Testis (tissue), 3 donors: ENCODE results near the gene BICC1. TPM values are rescaled to one million over a fixed set of nuclear protein-coding genes. Genes with fewer than 3 reads are reported as not detected.

Source experiments
- DNase-seq: peaks from one replicate; pipeline ENCODE4 v3.0.0-alpha.2; 2019
- H3K27ac ChIP-seq, 2 donors: fragments of 200-600 bp; sonication (generic); one replicate each; pipeline ENCODE4 v1.5.1; 2019
- H3K27me3 ChIP-seq: fragments of 200-600 bp; sonication (generic); one replicate; pipeline ENCODE4 v1.5.1; 2019
- H3K36me3 ChIP-seq: fragments of 200-600 bp; sonication (generic); one replicate; pipeline ENCODE4 v1.5.1; 2017; ENCODE audit warnings: low read depth; ENCODE audit errors: missing control alignments
- H3K4me1 ChIP-seq: fragments of 200-600 bp; sonication (generic); one replicate; pipeline ENCODE4 v1.5.1; 2019
- H3K4me3 ChIP-seq, 2 donors: fragments of 200-600 bp; sonication (generic); one replicate each; pipeline ENCODE4 v1.5.1; 2017 to 2019
- H3K9me3 ChIP-seq: fragments of 200-600 bp; sonication (generic); one replicate; pipeline ENCODE4 v1.5.1; 2017
- CTCF ChIP-seq, 3 experiments: fragments of 450-650 bp in 2 of 3; fragments of 200-600 bp in 1 of 3; sonication (generic) in 1 of 3; IDR thresholded peaks; one replicate each; pipeline ENCODE4 v1.5.1; 2016 to 2019; ENCODE audit warnings: antibody characterized with exemption in 3 of 3, mild to moderate bottlenecking in 2 of 3, moderate library complexity in 1 of 3
- POLR2A ChIP-seq: fragments of 450-650 bp; IDR thresholded peaks from one replicate; pipeline ENCODE4 v1.6.1; 2017; ENCODE audit warnings: antibody characterized with exemption, mild to moderate bottlenecking, moderate library complexity
- WGBS, 2 donors: methylation state at CpG; one replicate each; pipeline ENCODE4 v1.1.5; 2018; 5-methylcytosine and 5-hydroxymethylcytosine counted together
- intact Hi-C: fragments of 100-400 bp; cut with DNase I; formaldehyde crosslinking; loops from one replicate; pipeline ENCODE4 v1.15.1; 2023; ENCODE audit warnings: low total_unique reads
- polyA plus RNA-seq: library from polyadenylated mRNA; stranded (reverse); fragments of 350-450 nt; fragmentation: Illumina TruSeq; extraction: RNeasy Lipid Tissue Mini Kit (QIAGEN cat#74804); gene quantifications from one replicate; pipeline ENCODE4 v1.2.3, GENCODE V29; 2014; ENCODE audit warnings: low read depth, low replicate concordance; ENCODE audit not compliant: insufficient read depth
- total RNA-seq, 2 donors: library from RNA; depleted of rRNA; stranded (reverse); fragments of >200 nt; gene quantifications; one replicate each; pipeline ENCODE4 v1.2.3, GENCODE V29; 2016

Gene BICC1
- total and polyA plus RNA-seq, 3 donors from 2014 or later, result 8.7 to 14.1 (median 10.0) TPM

DNA sequence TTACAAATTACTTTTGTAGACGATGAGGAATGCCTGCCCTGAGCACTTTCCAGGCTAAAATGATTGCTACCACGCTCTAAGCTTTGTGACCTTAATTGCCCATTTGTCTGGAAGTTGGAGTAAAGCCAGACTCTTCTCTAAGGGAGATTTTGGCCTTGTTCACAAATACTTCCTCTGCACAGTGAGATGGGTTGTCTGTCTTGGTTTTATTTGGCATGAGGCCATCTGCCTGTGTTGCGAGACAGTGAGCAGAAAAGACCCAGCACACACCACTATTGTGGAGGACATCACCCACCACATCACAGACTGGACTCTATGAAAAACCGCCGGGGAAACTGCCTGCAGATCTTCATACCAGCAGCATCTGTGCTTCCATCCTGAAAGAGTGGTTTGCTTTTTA lies 138.4 kb downstream of the BICC1 start:
- no peak overlapping the region for H3K27ac ChIP-seq
- TF ChIP-seq CTCF (IDR thresholded peaks at IDR 0.05) (no peak), POLR2A (no peak)
- intact Hi-C loops, result no loop called here
- no peaks in the 10 kb centered on the region for H3K27me3 ChIP-seq
- H3K9me3 ChIP-seq, result no peaks in the 10 kb centered on the region
- peaks cover 6% of the 10 kb centered on the region for H3K4me1 ChIP-seq
- no peaks in the 10 kb centered on the region for H3K36me3 ChIP-seq
- no peak overlapping the region for H3K4me3 ChIP-seq
- no peak for DNase-seq
- 26 to 33% methylated on average over 5 of the region's 5 CpGs for WGBS, 2 donors

- intact Hi-C loops, result no loop called here
- no peaks in the 10 kb centered on the region for H3K27me3 ChIP-seq
- 63 to 76% methylated on average over 1 of the region's 1 CpG for WGBS, 2 donors
- H3K4me1 ChIP-seq, result peaks cover 6% of the 10 kb centered on the region
- TF ChIP-seq POLR2A, result no peak
- no peak for TF ChIP-seq CTCF (IDR thresholded peaks at IDR 0.05)
- no peaks in the 10 kb centered on the region for H3K36me3 ChIP-seq
- no peaks in the 10 kb centered on the region for H3K9me3 ChIP-seq
- H3K27ac ChIP-seq, result no peak overlapping the region
- no peak overlapping the region for H3K4me3 ChIP-seq
- DNase-seq, result no peak
Measured at GRCh38 chr10:58651742-58652141, 139.1 kb downstream of the BICC1 start.

GRCh38 chr10:58653139-58653538 lies 140.5 kb downstream of the BICC1 start:
- TF ChIP-seq CTCF (IDR thresholded peaks at IDR 0.05) (no peak), POLR2A (no peak)
- no peaks in the 10 kb centered on the region for H3K9me3 ChIP-seq
- H3K4me3 ChIP-seq, result no peak overlapping the region
- H3K27me3 ChIP-seq, result no peaks in the 10 kb centered on the region
- DNase-seq, result no peak
- H3K36me3 ChIP-seq, result no peaks in the 10 kb centered on the region
- intact Hi-C loops, result no loop called here
- peaks cover 6% of the 10 kb centered on the region for H3K4me1 ChIP-seq
- H3K27ac ChIP-seq, result no peak overlapping the region

DNA sequence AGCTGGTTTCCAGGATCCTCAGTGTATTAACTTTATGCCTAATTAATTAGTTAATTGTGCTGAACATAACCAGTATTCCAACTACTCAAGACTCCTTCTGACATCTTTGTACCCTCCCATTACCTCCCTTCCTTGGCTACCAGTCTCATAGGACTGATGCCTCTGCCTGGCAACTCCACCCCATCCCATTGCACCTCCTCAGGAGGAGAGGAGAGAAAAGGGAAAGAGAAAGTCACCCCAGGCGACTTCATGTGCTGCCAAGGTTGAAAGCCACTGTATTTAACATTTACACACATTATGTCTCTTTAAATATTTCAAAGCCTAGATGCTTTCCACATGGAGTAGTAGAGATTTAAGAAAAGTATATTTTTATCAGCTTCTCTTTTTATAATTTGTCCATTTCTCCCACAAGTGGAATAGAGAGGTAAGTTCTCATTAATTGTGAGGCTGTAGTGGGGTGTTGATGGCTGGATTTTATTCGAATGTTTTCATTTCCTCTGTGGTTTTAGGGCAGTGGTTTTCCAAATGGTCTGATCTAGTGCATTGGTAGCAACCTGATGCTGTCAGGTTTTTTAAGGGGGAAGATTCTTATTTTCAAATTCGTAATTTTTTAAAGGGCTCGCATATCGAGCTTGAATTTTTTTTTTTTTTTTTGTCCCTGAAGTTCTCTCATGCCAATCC lies 148.0 kb downstream of the BICC1 start:
- H3K27me3 ChIP-seq, result no peaks in the 10 kb centered on the region
- H3K9me3 ChIP-seq, result no peaks in the 10 kb centered on the region
- 72 to 81% methylated on average over 5 of the region's 5 CpGs for WGBS, 2 donors
- no peak for DNase-seq
- intact Hi-C loops, result no loop called here
- no peaks in the 10 kb centered on the region for H3K36me3 ChIP-seq
- H3K4me3 ChIP-seq, result no peak overlapping the region
- H3K4me1 ChIP-seq, result peaks cover 2% of the 10 kb centered on the region
- TF ChIP-seq CTCF (IDR thresholded peaks at IDR 0.05) (no peak), POLR2A (no peak)
- H3K27ac ChIP-seq, result no peak overlapping the region

GRCh38 chr10:58661336-58661735 lies 148.7 kb downstream of the BICC1 start:
- Histone ChIP-seq H3K9me3 (no peaks in the 10 kb centered on the region), H3K27me3 (no peaks in the 10 kb centered on the region), H3K27ac (no peak overlapping the region), H3K4me3 (no peak overlapping the region), H3K36me3 (no peaks in the 10 kb centered on the region), H3K4me1 (peaks cover 2% of the 10 kb centered on the region)
- no peak for DNase-seq
- intact Hi-C loops, result no loop called here
- WGBS, 2 donors, result 79 to 91% methylated on average over 1 of the region's 1 CpG
- TF ChIP-seq CTCF (IDR thresholded peaks at IDR 0.05) (no peak), POLR2A (no peak)
